Activated naive CD8-positive, alpha-beta T cell treated with anti-CD3 and anti-CD28 coated beads for 36 hours (primary cell): ENCODE results near the gene SLC27A4. TPM values are rescaled to one million over a fixed set of nuclear protein-coding genes. Genes with fewer than 3 reads are reported as not detected.
A peak's percentile ranks its signal among the peaks of the same experiment; 100 is the strongest.

Experiments
- DNase-seq: peaks from one replicate; pipeline ENCODE4 v3.0.0; 2021
- H3K27ac Mint-ChIP-seq: one replicate; pipeline ENCODE4 v1.8.0; 2022; ENCODE audit warnings: mild to moderate bottlenecking, moderate library complexity, mixed read lengths
- H3K27me3 Mint-ChIP-seq: one replicate; pipeline ENCODE4 v1.8.0; 2022; ENCODE audit warnings: mild to moderate bottlenecking, mixed read lengths
- H3K36me3 Mint-ChIP-seq: one replicate; pipeline ENCODE4 v1.8.0; 2021; ENCODE audit warnings: mild to moderate bottlenecking, mixed read lengths
- H3K4me1 Mint-ChIP-seq: one replicate; pipeline ENCODE4 v1.8.0; 2021; ENCODE audit warnings: mixed read lengths
- H3K4me3 Mint-ChIP-seq: one replicate; pipeline ENCODE4 v1.8.0; 2022; ENCODE audit warnings: mild to moderate bottlenecking, moderate library complexity, mixed read lengths
- H3K9me3 Mint-ChIP-seq: one replicate; pipeline ENCODE4 v1.8.0; 2022; ENCODE audit warnings: mixed read lengths
- total RNA-seq, 2 experiments: library from RNA; stranded (reverse); gene quantifications; one replicate each; pipeline ENCODE4 v1.2.3, GENCODE V29; 2021

The SLC27A4 gene
- total RNA-seq, 2 experiments from 2014 or later = 21.0 to 22.8 TPM

DNA sequence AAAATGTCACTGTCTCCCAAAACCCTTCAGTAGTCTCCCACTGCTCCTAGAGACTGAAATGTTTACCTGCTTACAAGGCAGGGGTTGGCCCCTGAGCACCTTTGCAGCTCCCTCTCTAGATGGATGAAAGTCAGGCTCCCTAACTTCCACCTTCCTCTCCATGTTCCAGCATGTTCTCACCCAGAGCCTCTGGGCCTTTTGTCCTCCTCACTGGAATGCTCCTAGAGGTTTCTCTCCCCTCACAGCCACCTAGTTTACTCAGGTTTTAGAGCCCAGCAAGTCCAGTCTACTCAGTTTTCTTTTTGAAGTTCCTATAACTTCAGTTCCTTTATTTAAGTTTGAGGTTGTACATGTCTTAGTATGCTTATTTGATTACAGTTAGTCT, 30.0 kb downstream of the SLC27A4 start:
- Mint-ChIP-seq H3K36me3 (peaks cover 9% of the 10 kb centered on the region), H3K27me3 (no peaks in the 10 kb centered on the region)

GRCh38 chr9:128370752-128371629, 30.7 kb downstream of the SLC27A4 start, which contains the start of gene URM1:
TSS of gene URM1 (plus strand) at chr9:128371374. CDS start at chr9:128371381, 7 bp downstream.
- Mint-ChIP-seq H3K4me1 (peaks cover 21% of the 10 kb centered on the region), H3K27me3 (no peaks in the 10 kb centered on the region), H3K36me3 (peaks cover 9% of the 10 kb centered on the region), H3K27ac (peak within 1 kb of the TSS; percentile 96), H3K4me3 (peak within 1 kb of the TSS; percentile 92), H3K9me3 (no peaks in the 10 kb centered on the region)
- DNase-seq = peak; percentile 98

More for the DNA sequence above, 30.0 kb downstream of the SLC27A4 start:
- DNase-seq = no peak
- Mint-ChIP-seq H3K9me3 (no peaks in the 10 kb centered on the region), H3K4me3 (peak overlapping the region; percentile 92), H3K4me1 (peaks cover 22% of the 10 kb centered on the region), H3K27ac (peak overlapping the region; percentile 96)

DNA sequence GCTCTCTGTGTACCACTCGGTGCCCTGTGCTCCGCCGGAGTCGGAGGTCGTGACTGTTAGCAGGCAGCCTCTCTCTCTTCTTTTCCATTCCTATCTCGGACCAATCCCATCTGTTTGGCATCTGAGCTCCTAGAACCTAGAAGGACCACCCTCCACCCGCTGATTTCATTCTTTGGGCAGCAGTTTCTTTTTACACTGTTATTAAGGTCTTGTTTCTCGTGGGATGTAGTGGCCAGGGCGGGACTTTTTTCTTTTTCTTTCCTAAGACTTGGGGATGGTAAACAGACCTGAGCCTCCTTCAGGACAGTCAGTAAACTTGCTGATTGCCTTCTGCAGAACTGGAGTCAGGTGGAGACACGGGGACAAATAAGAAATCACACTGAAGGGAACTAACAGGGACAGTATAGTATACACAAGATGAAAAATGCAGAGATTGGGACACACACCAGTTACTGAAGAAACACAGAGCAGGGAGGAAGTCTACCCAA, 31.3 kb downstream of the SLC27A4 start:
- no peaks in the 10 kb centered on the region for H3K27me3 Mint-ChIP-seq
- H3K9me3 Mint-ChIP-seq = no peaks in the 10 kb centered on the region
- DNase-seq = no peak
- H3K27ac Mint-ChIP-seq = peak overlapping the region; percentile 96
- peaks cover 9% of the 10 kb centered on the region for H3K36me3 Mint-ChIP-seq
- H3K4me3 Mint-ChIP-seq = peak overlapping the region; percentile 92
- H3K4me1 Mint-ChIP-seq = peaks cover 21% of the 10 kb centered on the region

DNA sequence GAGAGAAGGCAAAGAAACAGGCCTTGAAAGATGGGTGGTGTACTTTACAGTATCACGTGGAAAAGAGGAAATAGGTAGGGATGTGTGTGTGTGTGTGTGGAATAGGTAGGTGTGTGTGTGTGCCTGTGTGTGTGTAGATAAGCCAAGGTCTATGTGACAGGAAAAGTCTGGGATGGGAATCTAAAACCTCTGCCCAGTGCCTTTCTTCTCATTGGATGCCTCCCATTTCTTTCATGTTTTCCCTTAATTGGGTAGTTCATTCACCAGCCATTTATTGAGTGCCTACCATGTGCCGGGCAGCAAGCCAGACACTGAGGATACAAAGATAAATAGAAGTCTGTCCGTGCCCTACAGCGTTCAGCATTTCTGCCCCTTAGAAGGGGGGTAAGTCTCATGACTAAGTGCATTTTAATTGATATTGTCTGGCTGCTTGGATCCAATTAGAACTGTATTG, 31.9 kb downstream of the SLC27A4 start:
- H3K4me1 Mint-ChIP-seq = peaks cover 21% of the 10 kb centered on the region
- H3K9me3 Mint-ChIP-seq = no peaks in the 10 kb centered on the region
- peak overlapping the region; percentile 92 for H3K4me3 Mint-ChIP-seq

DNA sequence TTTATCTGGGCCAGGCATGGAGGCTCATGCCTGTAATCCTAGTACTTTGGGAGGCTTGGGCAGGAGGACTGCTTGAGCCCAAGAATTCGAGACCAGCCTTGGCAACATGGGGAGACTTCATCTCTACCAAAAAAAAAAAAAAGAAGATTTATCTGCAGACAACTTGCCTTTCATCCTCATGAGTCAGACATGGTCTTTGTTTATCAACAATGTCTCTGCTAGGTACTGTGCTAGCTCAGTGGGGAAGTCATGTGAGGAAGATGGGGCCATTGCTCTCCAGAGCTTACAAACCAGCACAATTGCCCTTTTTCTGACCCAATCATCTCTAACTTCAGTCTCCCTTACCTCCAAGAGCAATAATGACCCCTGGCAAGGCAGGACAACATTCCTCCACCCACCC, 32.5 kb downstream of the SLC27A4 start:
- DNase-seq = no peak
- H3K36me3 Mint-ChIP-seq = peaks cover 9% of the 10 kb centered on the region
- peak overlapping the region; percentile 92 for H3K4me3 Mint-ChIP-seq
- H3K9me3 Mint-ChIP-seq = no peaks in the 10 kb centered on the region
- H3K27me3 Mint-ChIP-seq = no peaks in the 10 kb centered on the region
- H3K4me1 Mint-ChIP-seq = peaks cover 21% of the 10 kb centered on the region
- H3K27ac Mint-ChIP-seq = peak overlapping the region; percentile 96

More for the DNA sequence above, 31.9 kb downstream of the SLC27A4 start:
- DNase-seq = no peak
- no peaks in the 10 kb centered on the region for H3K27me3 Mint-ChIP-seq
- H3K36me3 Mint-ChIP-seq = peaks cover 9% of the 10 kb centered on the region
- H3K27ac Mint-ChIP-seq = peak overlapping the region; percentile 96

DNA sequence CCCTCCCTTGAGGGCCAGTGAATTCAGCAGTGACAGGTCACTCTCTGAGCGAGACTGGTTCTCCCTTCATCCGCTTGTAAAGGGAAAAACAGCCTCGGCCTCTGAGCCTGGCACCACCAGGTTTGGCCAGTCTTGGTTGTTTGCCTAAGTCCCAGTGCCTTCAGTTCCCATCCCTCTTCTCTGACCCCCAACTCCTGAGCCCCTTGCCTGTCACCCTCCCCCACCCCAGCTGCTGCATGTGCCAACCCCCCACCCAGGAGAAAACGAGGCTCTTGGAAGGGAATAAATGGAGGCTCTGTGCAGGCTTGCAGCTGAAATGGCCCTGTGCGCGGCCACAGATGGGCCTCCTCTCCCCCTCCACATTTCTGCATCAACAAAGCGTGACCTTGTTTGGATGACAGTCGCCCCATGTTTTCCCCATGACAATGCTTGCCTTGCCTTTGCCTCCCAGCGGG, 33.9 kb downstream of the SLC27A4 start:
- H3K27ac Mint-ChIP-seq = no peak overlapping the region
- H3K36me3 Mint-ChIP-seq = peaks cover 13% of the 10 kb centered on the region
- H3K27me3 Mint-ChIP-seq = no peaks in the 10 kb centered on the region
- DNase-seq = no peak
- H3K9me3 Mint-ChIP-seq = no peaks in the 10 kb centered on the region
- H3K4me1 Mint-ChIP-seq = peaks cover 21% of the 10 kb centered on the region
- H3K4me3 Mint-ChIP-seq = no peak overlapping the region

DNA sequence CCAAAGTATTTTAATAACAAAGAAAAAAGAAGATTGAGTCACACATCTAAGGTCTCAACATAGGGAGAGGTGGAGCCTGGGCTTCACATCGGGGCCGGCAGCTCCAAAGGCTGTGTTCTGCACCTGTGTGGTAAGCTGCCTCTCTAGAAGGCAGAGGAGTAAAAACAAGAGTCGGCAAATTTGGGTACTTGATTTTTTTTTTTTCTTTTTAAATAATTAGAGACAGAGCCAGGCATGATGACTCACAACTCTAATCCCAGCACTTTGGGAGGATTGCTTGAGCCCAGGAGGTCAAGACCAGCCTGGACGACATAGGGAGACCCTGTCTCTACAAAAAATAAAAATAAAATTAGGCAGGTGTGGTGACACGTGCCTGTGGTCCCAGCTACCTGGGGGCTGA, 35.5 kb downstream of the SLC27A4 start:
- Mint-ChIP-seq H3K9me3 (no peaks in the 10 kb centered on the region), H3K4me3 (no peak overlapping the region), H3K27me3 (no peaks in the 10 kb centered on the region), H3K27ac (no peak overlapping the region), H3K36me3 (peaks cover 13% of the 10 kb centered on the region), H3K4me1 (peaks cover 15% of the 10 kb centered on the region)
- DNase-seq = no peak

GRCh38 chr9:128382261-128382660, 41.9 kb downstream of the SLC27A4 start:
- no peak for DNase-seq
- H3K4me1 Mint-ChIP-seq = no peaks in the 10 kb centered on the region
- no peaks in the 10 kb centered on the region for H3K9me3 Mint-ChIP-seq
- H3K36me3 Mint-ChIP-seq = peaks cover 4% of the 10 kb centered on the region
- H3K4me3 Mint-ChIP-seq = no peak overlapping the region
- no peaks in the 10 kb centered on the region for H3K27me3 Mint-ChIP-seq
- no peak overlapping the region for H3K27ac Mint-ChIP-seq

DNA sequence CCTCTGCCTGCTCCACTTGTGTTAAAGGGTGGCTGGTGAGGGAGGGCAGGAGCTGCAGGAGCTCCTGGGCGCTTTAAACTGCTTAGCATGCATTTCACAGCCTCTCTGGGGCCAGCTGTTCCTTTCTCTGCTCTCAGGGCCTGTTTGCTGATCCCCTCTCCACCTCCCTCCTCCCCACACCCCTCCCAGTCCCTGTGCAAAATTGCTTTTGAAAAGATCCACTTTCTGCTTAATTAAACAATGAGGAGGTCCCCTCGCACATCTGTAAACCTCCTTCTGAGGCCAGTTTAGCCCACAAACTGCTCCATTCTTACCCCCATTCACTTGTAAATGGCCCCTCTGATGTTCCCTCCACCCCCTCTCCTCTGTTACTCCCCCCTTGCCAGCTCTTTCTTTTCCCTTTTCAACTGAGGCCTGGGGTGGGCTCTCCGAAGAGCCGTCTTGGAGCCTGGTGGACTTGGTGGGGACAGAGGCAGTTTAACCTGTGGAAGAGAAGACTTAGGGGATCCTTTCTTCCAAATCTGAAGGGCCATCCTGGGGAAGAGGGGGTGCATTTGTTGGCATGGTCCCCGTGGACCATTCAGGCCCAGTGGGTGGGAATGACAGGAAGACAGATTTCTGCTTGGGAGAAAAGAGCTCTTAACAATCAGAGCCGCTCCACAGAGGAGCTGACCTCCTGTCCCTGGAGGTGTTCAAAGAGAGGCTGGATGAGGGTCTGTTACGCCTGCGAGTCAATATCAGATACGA, 42.9 kb downstream of the SLC27A4 start:
- Mint-ChIP-seq H3K9me3 (no peaks in the 10 kb centered on the region), H3K27ac (no peak overlapping the region), H3K4me1 (no peaks in the 10 kb centered on the region), H3K4me3 (no peak overlapping the region), H3K36me3 (peaks cover 7% of the 10 kb centered on the region), H3K27me3 (no peaks in the 10 kb centered on the region)
- no peak for DNase-seq

DNA sequence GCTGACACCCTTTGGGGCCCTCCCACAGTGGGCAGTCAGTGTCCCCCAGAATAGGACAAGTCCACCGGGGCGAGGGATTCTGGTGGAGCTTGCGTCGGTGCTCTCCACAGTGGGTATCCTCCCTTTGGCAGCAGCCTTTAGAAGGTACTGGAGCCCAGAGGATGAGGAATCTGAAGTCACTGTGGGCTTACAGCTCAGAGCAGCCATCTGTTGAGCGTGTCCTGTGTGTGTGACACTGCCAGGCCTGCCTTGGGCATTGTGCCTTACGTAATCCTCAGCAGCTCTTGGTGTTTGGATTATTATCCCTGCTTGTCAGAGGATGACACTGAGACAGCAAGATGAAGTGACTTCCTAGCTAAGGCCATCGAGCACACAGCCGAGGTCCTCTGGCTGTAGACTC, 43.5 kb downstream of the SLC27A4 start:
- peaks cover 5% of the 10 kb centered on the region for H3K36me3 Mint-ChIP-seq

DNA sequence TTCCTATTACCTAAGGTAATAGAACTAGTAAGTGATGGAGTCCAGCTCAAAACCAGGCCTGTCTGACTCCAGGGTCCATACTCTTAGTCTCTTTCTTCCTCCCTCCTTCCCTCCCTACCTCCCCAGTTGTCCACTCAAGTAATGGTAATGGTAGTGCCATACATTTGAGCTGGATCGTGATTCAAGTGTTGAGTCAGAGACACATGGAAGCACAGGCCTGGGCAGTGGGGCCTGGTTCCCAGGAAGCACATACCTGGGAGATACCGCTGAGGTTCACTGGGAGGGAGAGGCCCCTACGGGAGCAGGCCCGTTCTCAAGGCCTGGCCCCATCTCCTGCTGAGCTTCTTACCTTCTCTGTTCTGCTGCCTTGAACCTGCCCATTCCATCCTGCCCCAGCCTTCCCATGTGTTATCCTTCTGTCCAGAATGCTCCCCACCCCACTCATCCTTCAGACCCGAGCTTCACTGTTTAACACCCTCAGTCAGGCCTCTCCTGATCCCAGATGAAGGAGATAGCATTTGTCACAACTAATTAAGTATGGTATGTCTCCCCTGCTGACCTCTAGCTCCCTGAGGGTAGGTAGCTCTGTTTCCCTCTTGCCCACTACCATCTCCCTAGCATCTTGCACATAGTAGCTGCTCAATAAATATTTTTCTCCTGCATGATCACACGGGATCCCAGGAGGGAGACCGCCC, 44.6 kb downstream of the SLC27A4 start:
- H3K27me3 Mint-ChIP-seq = no peaks in the 10 kb centered on the region
- peaks cover 8% of the 10 kb centered on the region for H3K36me3 Mint-ChIP-seq

More for the DNA sequence above, 43.5 kb downstream of the SLC27A4 start:
- Mint-ChIP-seq H3K27ac (no peak overlapping the region), H3K4me1 (no peaks in the 10 kb centered on the region), H3K4me3 (no peak overlapping the region), H3K9me3 (no peaks in the 10 kb centered on the region), H3K27me3 (no peaks in the 10 kb centered on the region)
- no peak for DNase-seq

GRCh38 chr9:128385496-128386460, 45.5 kb downstream of the SLC27A4 start:
- no peak overlapping the region for H3K4me3 Mint-ChIP-seq
- H3K9me3 Mint-ChIP-seq = no peaks in the 10 kb centered on the region
- H3K4me1 Mint-ChIP-seq = no peaks in the 10 kb centered on the region
- no peak overlapping the region for H3K27ac Mint-ChIP-seq
- peaks cover 8% of the 10 kb centered on the region for H3K36me3 Mint-ChIP-seq
- no peak for DNase-seq
- no peaks in the 10 kb centered on the region for H3K27me3 Mint-ChIP-seq

More for the DNA sequence above, 44.6 kb downstream of the SLC27A4 start:
- DNase-seq = no peak
- Mint-ChIP-seq H3K9me3 (no peaks in the 10 kb centered on the region), H3K4me3 (no peak overlapping the region), H3K27ac (no peak overlapping the region), H3K4me1 (no peaks in the 10 kb centered on the region)

DNA sequence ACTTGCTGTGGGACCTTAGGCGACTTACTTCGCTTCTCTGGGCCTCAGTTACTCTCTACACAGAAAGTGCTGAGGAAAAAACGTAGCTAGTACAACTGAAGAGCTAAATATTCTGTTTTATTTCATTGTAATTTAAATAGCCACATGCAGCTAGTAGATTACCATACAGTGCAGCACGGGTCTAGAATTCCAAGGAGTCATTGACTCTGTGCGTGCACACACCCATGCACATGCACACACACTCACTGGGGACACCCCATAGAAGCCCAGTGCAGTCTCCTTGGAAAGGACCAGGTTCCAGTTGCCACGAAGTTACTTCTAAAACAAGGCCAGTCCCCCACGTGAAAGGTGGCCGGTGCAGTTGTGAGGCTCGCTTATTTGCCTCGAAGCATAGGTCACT, 47.8 kb downstream of the SLC27A4 start:
- H3K36me3 Mint-ChIP-seq = peaks cover 12% of the 10 kb centered on the region
- no peak for DNase-seq
- no peaks in the 10 kb centered on the region for H3K9me3 Mint-ChIP-seq
- H3K4me1 Mint-ChIP-seq = no peaks in the 10 kb centered on the region
- H3K4me3 Mint-ChIP-seq = no peak overlapping the region
- no peaks in the 10 kb centered on the region for H3K27me3 Mint-ChIP-seq
- no peak overlapping the region for H3K27ac Mint-ChIP-seq
